ENCODE data around the gene PLPP3. TPM values are rescaled to one million over a fixed set of nuclear protein-coding genes. Genes with fewer than 3 reads are reported as not detected.

The PLPP3 gene
- total RNA-seq, 1 experiment from 2014 or later = 3.4 TPM

DNA sequence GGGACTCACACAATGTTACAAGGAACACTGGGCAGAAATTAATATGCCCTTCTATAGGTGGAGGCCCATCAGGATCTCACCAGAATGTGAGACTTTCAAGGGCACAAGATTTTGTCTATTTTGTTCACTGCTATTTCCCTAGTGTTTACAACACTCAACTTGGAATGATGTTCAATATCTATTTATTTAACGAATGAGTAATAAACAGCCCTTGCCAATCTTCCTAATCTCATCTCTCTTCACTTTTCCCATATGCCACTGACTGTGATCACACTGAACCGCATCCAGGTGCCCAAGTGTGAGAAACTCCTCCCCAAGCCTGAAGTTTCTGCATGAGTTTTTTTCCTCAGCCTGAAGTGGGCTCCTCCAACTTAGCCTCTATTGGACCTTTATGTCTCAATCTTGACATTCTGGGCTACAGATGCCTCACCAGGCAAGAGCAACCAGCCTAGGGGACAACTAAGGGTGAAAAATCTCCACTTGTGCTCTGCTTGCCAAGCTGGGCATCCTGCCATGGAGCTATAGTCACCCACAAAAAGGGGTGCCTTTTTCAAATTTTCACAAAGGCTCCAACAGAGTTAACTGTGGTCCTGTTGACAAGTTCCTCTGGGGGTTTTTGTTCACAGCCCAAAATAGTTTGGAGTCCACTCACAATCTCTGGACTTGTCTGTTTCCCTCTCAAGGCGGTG lies 105.6 kb downstream of the PLPP3 start:
- TF ChIP-seq ZFX (IDR thresholded peaks at IDR 0.05) = no peak
- TF ChIP-seq, protein P1, sequence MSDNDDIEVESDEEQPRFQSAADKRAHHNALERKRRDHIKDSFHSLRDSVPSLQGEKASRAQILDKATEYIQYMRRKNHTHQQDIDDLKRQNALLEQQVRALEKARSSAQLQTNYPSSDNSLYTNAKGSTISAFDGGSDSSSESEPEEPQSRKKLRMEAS (IDR thresholded peaks at IDR 0.05) = no peak
- TF ChIP-seq CBX3 (IDR thresholded peaks at IDR 0.05; ENCODE audit: low read depth) = no peak
- no peak for TF ChIP-seq EGR1 (IDR thresholded peaks at IDR 0.05; ENCODE audit: low read depth)
- no peak for TF ChIP-seq FOSL1 (IDR thresholded peaks at IDR 0.05; ENCODE audit: low read depth)
- TF ChIP-seq CEBPB (IDR thresholded peaks at IDR 0.05; ENCODE audit: low read depth) = no peak
- no peak for TF ChIP-seq POLR2A (IDR thresholded peaks at IDR 0.05; ENCODE audit: borderline replicate concordance, extremely low read depth, insufficient read depth, insufficient read length)
- no peak for TF ChIP-seq EZH2phosphoT487 (IDR thresholded peaks at IDR 0.05; ENCODE audit: borderline replicate concordance)
- TF ChIP-seq RAD21 (IDR thresholded peaks at IDR 0.05; ENCODE audit: low read depth) = no peak
- TF ChIP-seq ZBTB33 (IDR thresholded peaks at IDR 0.05; ENCODE audit: extremely low read depth, insufficient replicate concordance, low read length) = no peak
- no peak for TF ChIP-seq ZNF274 (IDR thresholded peaks at IDR 0.05; ENCODE audit: low read depth, low read length)
- TF ChIP-seq TCF7L2 (IDR thresholded peaks at IDR 0.05; ENCODE audit: borderline replicate concordance, extremely low read depth, insufficient read depth, insufficient read length) = no peak
- no peak for TF ChIP-seq YY1 (IDR thresholded peaks at IDR 0.05; ENCODE audit: extremely low read depth, insufficient replicate concordance, low read depth, low read length)
- no peak for TF ChIP-seq ELF1 (IDR thresholded peaks at IDR 0.05; ENCODE audit: borderline replicate concordance, low read depth)
- no peak for TF ChIP-seq SIN3A (IDR thresholded peaks at IDR 0.05; ENCODE audit: low read depth)
- TF ChIP-seq, protein P2, sequence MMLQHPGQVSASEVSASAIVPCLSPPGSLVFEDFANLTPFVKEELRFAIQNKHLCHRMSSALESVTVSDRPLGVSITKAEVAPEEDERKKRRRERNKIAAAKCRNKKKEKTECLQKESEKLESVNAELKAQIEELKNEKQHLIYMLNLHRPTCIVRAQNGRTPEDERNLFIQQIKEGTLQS (IDR thresholded peaks at IDR 0.05) = no peak
- no peak overlapping the region for H3K4me2 ChIP-seq (ENCODE audit: low read length)
- no peaks in the 10 kb centered on the region for H3K9me2 ChIP-seq (ENCODE audit: insufficient read depth)
- no peak overlapping the region for H3K4me3 ChIP-seq (replicated peaks in 1 of 2; ENCODE audit: low read depth in 1 of 2, low read length in 2 of 2)
- peaks cover 5% of the 10 kb centered on the region; the same call in 1 of the 2 replicates for H3K27me3 ChIP-seq (ENCODE audit: insufficient read depth, low read length)
- no peaks in the 10 kb centered on the region for H3K9me3 ChIP-seq (ENCODE audit: control insufficient read depth in 1 of 2, insufficient read depth in 1 of 2, low read depth in 1 of 2, low read length in 2 of 2)
- H3K27ac ChIP-seq (ENCODE audit: low read depth, low read length) = no peak overlapping the region
- ChIA-PET CTCF (no interaction called here), RAD21 (ENCODE audit: low non-redundant PET in 1 of 2, low total read pairs in 2 of 2, uncharacterized antibody in 2 of 2, unreplicated experiment in 2 of 2) (no interaction called here), POLR2A (no interaction called here)
- BruUV-seq (replicated peaks) = no TSS peak
- DNase-seq (ENCODE audit: low read depth, low spot score) = no peak
- no peak for ATAC-seq
- no peak overlapping the region for H2AFZ ChIP-seq (ENCODE audit: low read depth, low read length, poor library complexity, severe bottlenecking)
- H3K4me1 ChIP-seq (ENCODE audit: control insufficient read depth in 1 of 2, insufficient read depth in 2 of 2, low read length in 2 of 2) = peaks cover 6% of the 10 kb centered on the region in 2 experiments; a peak in 2 of 4 replicates
- no peaks in the 10 kb centered on the region for H3K36me3 ChIP-seq (ENCODE audit: control insufficient read depth in 1 of 2, insufficient read depth in 2 of 2, low read length in 2 of 2)
- H3K9ac ChIP-seq (ENCODE audit: low read length) = no peak overlapping the region
- H4K20me1 ChIP-seq (ENCODE audit: insufficient read depth) = no peaks in the 10 kb centered on the region
- no peaks in the 10 kb centered on the region for H3K79me2 ChIP-seq (ENCODE audit: insufficient read depth, low read length)
- intact Hi-C loops (cut with micrococcal nuclease) = no loop called here
